ENCODE data around the gene TNFRSF14.

Gene TNFRSF14

GRCh38 chr1:2523891-2524609 lies 32.1 kb upstream of the TNFRSF14 start:
- peak; percentile 41 for DNase-seq

GRCh38 chr1:2525572-2525919 lies 30.6 kb upstream of the TNFRSF14 start:
- no peak for DNase-seq

GRCh38 chr1:2525920-2526823 lies 30.0 kb upstream of the TNFRSF14 start, which contains the start of gene PANK4:
Gene PANK4 (minus strand): TSS chr1:2526596. CDS start chr1:2526587, 9 bp downstream.
- DNase-seq, result peak; percentile 89

- DNase-seq, result peak; percentile 74
Measured at GRCh38 chr1:2526824-2527555, 29.2 kb upstream of the TNFRSF14 start.

GRCh38 chr1:2527556-2527860 lies 28.7 kb upstream of the TNFRSF14 start:
- no peak for DNase-seq

GRCh38 chr1:2528016-2528415 lies 28.2 kb upstream of the TNFRSF14 start:
- DNase-seq, result no peak

- no peak for DNase-seq
Measured at GRCh38 chr1:2528611-2528965, 27.6 kb upstream of the TNFRSF14 start.

- peak; percentile 50 for DNase-seq
Measured at GRCh38 chr1:2528966-2529783, 27.0 kb upstream of the TNFRSF14 start.

GRCh38 chr1:2529784-2530512 lies 26.2 kb upstream of the TNFRSF14 start, which contains the start of gene HES5:
Gene HES5 (minus strand): TSS chr1:2530263. CDS start chr1:2530164, 99 bp downstream.
- DNase-seq, result no peak

GRCh38 chr1:2530513-2531361 lies 25.4 kb upstream of the TNFRSF14 start:
- no peak for DNase-seq

- DNase-seq, result no peak
Measured at GRCh38 chr1:2532485-2533160, 23.5 kb upstream of the TNFRSF14 start.

- no peak for DNase-seq
Measured at GRCh38 chr1:2533365-2533764, 22.8 kb upstream of the TNFRSF14 start.

- no peak for DNase-seq
Measured at GRCh38 chr1:2534315-2534686, 21.9 kb upstream of the TNFRSF14 start.

- DNase-seq, result no peak
Measured at GRCh38 chr1:2534687-2535441, 21.3 kb upstream of the TNFRSF14 start.

GRCh38 chr1:2535455-2535854 lies 20.7 kb upstream of the TNFRSF14 start:
- DNase-seq, result no peak

GRCh38 chr1:2535981-2536380 lies 20.2 kb upstream of the TNFRSF14 start:
- no peak for DNase-seq

GRCh38 chr1:2537784-2538115 lies 18.4 kb upstream of the TNFRSF14 start:
- DNase-seq, result no peak

- no peak for DNase-seq
Measured at GRCh38 chr1:2538376-2538775, 17.8 kb upstream of the TNFRSF14 start.

GRCh38 chr1:2538872-2539271 lies 17.3 kb upstream of the TNFRSF14 start:
- no peak for DNase-seq

Measured in activated naive CD4-positive, alpha-beta T cell treated with Interleukin-2 at 50 U/mL for 16 hours (primary cell).